GM21723 (cell line): ENCODE measurements around the gene LRRC46.

Experiments
- ATAC-seq: cut with Tn5 transposase; IDR thresholded peaks from one replicate; pipeline ENCODE4 v1.9.1; 2021; ENCODE audit warnings: mild to moderate bottlenecking, moderate library complexity; ENCODE audit not compliant: unreplicated experiment

The LRRC46 gene

DNA sequence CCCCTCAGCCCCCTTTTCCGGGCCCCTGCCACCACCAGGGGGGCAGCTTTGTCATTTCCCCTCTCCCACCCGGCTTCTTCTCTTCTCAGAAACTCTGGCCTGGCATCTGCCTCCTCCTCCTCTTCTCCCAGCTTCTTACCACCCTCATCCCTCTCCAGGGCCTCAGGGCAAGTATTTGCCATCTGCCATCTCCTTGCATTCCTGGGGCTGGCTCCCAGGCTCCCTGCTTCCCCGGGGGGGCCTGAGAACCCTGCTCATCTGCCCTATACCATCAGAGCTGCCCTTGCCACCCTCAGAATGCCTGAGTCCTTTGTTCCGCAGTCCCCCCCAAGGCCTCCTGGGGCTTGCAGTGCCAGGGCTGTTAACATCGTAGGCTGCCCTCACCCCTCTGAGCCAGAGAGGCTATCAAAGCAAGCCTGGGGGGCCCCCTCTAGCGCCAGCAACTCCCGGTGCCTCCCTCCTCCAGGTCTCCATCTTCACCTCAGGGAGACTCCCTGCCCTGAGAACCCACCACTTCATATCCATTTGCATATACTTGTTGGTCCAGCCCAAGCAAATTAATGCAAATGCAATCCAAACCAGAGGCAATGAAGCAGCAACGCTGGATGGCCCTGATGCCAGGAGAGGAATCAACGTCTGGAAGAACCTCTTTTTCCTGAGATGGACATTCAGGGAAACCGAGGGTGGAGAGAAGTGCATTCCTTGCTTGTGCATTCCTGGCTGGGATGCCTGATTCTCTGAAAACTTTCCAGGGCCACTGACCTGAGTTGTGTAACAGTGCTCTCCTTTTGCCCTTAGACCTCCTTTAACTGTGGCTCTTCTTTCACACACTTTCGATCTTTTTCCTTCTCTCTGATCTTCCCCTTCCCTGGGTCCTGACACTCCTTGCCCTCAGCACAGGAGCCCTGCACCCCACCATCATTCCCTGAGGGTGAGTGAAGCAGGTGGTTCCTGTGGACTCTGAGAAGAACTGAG lies 43.8 kb downstream of the LRRC46 start:
- ATAC-seq = no peak

DNA sequence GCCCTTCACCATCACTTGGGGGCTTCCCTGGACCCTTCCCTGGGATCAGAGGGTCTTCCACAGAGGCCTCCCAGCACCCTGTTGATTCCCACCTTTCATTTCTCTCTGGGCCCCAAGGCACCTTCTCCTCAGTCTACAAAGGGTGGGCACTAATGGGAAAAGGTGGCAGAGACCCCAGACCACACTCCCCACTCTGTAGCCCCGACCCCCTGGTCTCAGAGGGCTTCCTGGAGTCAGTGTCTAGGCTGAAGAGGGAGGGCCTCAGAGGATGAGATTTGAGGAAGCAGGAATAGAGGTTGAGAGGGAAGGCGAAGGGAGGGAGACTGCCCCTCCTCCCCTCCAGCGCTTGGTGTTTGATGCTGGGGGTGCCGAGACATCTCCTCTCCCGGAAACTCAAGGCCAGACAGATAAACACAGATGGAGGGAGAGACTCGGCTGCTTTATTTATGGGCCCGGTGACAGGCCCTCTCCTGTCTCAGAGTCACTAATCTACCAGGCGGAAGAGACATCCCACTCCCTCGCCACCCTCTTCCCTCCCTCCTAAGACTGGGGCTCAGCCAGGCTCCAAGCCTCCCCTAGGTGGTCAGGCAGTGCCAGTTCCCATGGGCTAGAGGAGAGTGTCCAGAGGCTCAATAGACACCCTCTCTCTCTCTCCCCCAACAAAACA lies 46.0 kb downstream of the LRRC46 start:
- ATAC-seq = no peak

DNA sequence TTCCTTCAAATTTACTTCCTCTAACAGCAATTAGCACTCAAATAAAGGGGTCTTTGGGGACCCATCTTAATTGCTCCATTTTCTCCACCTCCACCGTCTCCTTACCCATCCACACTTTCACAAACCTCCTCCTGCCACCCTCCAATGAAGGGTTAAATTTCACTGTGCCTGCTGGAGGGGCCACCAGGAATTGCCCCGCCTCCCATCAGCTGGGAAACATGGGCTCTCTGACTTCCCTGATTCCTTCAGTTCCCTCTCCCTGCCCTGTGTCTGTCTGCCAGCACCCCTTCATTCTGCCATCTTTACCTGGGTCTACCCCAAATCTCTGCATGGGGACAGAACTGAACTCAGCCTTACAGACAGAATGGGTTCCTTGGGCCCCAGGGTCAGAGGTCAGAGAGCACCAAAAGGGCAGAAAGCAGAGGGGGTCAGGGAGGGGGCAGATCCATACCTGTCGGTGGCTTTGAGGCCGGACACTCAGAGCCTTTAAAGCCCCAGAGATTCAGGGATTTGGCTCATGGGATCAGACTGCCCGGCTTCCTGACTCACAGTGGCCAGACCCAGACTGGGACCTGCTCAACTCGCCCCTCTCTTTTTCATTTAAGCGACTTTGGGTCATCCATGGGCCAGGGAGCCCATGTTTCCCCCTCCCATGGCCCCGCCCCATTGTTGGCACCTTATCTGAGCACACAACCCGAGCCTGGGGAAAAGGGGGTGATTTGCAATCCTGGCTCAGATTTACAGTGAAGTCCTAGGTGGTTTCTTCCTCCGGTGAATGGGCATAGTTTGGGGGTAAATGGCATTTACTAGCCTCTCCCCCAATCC lies 46.9 kb downstream of the LRRC46 start:
- ATAC-seq = no peak

DNA sequence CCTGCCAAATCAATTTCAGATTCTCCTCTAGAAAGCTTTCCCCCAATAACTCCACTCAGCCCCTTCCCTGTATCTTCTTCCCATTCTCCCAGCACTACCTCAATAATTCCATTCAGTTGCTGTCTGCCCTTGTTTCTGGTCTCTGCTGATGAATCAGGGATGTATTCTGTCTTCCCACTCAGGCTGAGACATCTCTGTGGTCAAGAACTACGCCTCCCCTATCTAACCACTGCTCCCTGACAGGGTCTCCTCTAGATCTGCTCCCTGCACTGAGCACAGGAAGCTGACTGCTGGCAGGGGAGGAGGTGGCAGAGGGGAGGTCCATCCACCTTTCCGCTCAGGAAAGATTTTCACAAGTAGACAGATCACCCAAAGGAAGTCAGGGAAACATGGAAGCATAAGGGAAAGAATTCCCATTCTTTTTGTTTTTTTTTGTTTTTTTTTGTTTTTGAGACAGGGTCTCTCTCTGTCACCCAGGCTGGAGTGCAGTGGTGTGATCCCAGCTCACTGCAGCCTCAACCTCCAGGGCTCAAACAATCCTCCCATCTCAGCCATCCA lies 47.6 kb downstream of the LRRC46 start:
- ATAC-seq = no peak

DNA sequence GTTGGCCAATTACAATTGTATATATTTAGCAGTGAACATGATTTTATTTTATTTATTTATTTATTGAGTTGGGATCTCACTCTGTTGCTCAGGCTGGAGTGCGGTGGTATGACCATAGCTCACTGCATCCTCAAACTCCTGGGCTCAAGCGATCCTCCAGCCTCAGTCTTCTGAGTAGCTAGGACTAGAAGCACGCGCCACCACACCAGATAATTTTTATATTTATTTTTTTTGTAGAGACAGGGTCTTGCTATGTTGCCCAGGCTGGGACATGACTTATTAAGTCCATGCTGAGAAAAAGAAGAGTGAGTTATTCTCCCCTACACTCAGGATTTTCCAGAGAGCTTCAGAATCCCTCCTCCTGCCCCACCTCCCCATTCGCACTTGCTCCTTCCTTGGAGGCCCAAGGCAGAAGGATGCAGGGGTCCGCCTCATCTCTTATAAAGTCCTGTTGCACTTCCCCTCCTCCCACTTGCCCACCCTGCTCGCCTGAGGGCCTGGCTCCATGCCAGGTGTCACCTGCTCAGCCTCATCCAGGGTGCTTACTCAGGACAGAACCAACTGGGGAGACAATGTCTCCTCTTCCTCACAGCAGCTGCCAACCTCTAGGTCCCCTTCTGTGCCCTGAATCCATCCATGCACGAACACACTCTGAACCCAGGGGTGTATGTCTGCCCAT lies 48.4 kb downstream of the LRRC46 start:
- ATAC-seq = no peak

DNA sequence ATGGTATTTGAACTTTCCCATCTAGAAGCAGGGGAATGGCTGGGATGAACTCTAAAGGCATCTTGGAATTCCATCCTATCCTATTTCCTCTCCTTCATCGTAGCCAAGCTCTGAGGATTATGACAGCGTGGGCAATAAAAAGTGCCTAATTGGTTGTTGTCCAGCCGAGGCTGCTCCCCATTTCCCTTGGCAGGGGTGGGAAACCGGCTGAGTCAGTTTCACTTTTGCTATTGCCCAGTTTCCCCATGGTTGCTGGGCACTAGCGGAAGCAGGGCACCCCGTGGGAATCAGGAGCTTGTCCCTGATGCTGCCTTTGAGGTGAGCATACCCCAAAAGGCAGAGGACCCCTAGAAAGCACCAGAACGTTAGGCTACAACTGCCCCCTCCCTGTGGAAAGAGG lies 50.8 kb downstream of the LRRC46 start:
- ATAC-seq = no peak

DNA sequence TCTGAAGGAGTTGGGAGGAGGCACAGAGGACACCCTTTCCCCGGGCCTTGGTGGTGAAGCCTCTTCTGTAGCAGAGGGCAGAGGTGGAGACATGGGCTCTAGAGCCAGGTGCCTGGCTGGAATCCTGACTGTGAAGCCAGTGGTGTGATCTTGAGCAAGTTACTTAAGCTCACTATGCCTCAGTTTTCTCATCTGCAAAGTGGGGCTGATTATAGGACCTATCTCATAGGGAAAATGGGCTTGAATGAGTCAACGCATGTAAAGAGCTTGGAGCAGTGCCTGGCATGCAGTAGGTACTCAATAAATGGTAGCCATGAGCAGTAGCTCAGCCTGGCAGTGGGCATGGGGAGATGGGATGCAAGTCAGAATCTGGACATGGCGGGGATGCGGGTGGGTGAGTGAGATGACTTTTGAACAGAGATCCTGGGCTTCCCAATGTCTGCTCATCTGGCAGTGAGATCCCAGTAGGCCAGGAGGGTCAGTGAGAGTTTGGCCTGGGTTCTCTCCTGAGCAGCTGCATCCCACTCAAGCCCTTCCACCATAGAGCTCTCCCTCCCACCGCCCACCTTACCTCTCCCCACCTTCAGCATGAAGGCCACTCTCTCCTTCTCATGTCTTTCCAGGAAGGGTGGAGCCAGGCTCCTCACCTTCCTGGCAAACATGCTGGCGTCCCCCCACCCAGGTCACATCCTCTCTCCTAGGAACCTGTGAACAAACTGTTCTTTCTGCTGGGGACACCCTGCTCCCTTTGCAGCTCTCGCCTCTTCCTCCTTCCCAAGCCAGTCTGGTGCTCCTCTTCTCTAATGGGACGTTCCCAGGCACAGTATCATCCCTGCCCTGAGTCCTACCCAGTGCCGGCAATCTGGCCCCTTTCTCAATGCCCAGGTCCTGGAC lies 51.5 kb downstream of the LRRC46 start:
- no peak for ATAC-seq

DNA sequence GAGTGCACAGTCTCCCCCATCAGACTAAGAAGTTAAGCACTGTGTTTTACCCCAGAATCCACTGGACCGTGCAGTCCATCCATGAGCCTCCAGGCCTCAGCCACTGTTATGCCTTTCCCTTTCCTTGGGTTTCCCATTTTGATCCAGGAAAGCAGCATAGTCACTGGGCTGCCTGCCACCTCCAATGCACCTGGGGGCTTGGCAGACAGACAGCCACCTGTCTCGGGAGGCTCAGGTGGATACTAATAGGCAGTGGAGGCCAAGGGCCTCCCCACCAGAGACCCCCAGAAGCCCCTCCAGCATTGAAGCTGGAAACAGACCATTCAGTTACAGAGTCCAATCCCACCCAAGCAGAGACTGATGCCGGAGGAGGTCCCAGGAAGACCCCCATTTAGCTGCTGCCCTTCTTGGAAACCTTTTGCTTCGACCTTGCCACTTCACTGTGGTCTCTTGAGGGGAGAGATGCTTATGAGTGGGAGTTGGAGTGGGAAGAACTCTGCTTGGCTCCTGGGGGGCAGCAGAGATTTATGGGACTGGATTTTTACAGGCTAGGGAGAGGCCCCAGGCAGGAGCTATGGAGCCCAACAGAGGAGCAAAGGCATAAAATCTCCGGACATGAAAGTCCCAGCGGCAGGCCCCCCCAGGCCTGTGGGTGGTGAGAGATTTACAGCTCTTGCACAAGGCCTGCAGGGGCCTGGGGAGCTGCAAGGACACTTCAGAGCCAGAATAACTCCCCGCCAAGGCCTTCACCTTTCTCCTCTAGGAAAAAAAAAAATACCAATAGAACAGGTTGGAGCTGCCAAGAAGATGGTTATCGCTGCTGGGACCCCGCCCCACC lies 52.3 kb downstream of the LRRC46 start:
- no peak for ATAC-seq

DNA sequence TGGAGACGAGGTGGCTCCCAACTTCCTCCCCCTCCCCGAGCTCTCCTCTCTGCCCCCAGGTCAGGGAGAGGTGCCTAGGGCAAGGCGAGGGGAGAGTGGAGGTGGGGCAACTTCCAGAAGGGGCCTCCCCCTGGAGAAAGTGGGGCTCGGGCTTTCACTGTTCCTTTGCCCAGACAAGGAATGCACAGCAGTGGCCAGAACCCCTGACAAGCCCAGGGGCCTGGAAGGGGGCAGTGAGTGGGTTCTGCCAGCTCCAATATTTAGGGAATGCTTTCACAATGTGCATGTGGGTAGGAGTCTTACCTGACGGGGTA lies 52.9 kb downstream of the LRRC46 start:
- no peak for ATAC-seq

DNA sequence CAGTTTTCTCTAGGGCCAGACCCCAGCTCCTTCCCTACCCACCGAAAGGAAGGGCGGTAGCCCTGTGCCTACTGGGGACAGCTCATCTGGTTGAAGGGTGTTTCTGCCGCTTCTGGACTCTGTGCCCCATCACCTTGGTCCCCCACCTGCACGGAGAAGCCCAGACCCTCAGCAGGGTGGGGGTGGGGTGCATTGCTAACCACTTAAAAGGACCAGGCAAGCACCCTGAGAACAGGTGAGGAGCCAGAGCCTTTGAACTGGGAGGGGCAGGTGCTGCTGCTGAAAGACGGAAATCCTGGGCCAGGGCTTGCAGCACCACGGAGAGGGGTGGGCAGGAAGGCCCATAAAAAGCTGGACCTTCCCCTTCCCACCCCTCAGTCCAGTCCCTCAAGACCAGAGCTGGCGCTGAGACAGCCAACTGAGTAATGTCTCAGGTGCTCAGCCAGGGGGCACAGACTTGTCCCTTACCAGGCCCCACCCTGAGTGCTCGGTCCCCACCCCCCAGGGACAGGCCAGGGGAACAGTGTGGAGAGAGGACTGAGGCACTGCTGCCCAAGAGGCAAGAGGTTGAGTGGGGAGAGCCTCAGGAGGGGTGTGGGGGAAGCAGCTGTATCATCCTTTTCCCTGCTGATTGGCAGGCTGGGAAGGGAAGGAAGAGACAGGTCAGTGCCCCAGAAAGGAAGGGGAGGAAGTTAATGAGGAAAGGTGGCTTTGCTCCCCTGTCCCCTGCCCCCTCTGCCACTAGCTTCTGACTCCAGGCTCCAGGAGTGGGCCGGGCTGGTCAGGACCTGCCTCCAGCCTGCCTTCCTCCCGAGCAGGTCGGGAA lies 53.6 kb downstream of the LRRC46 start:
- ATAC-seq = no peak
